ENCODE measurements around the gene NOS1AP.

The NOS1AP gene

GRCh38 chr1:162388615-162389014 lies 319.1 kb downstream of the NOS1AP start:
- TF ChIP-seq CTCF (IDR thresholded peaks at IDR 0.05; ENCODE audit: low read length) (no peak), EZH2 (IDR thresholded peaks at IDR 0.05; ENCODE audit: borderline replicate concordance, low read length) (no peak)
- Histone ChIP-seq H3F3A (ENCODE audit: insufficient read depth, low read length) (no peaks in the 10 kb centered on the region; the same call in 1 of the 2 replicates), H3K4me3 (ENCODE audit: low read depth, low read length, poor library complexity, severe bottlenecking) (no peak overlapping the region), H4K20me1 (ENCODE audit: insufficient read depth, low read length) (no peaks in the 10 kb centered on the region), H3K79me2 (ENCODE audit: insufficient read depth, low read length) (no peaks in the 10 kb centered on the region), H3K9me2 (ENCODE audit: low read depth, low read length) (no peaks in the 10 kb centered on the region), H3K9me3 (ENCODE audit: low read length) (no peaks in the 10 kb centered on the region), H2AFZ (ENCODE audit: low read length) (no peak overlapping the region), H3K4me1 (ENCODE audit: insufficient read depth, low read length, severe bottlenecking) (no peaks in the 10 kb centered on the region), H3K27ac (ENCODE audit: low read depth, low read length, poor library complexity, severe bottlenecking) (no peak overlapping the region), H3K4me2 (ENCODE audit: low read length) (no peak overlapping the region), H3K27me3 (ENCODE audit: insufficient read depth, low read length) (no peaks in the 10 kb centered on the region), H3K36me3 (ENCODE audit: insufficient read depth, low read length) (no peaks in the 10 kb centered on the region), H3K9ac (ENCODE audit: low read length) (no peak overlapping the region)

- H3F3A ChIP-seq (ENCODE audit: insufficient read depth, low read length) = no peaks in the 10 kb centered on the region; the same call in 1 of the 2 replicates
- H3K36me3 ChIP-seq (ENCODE audit: insufficient read depth, low read length) = no peaks in the 10 kb centered on the region
- no peaks in the 10 kb centered on the region for H4K20me1 ChIP-seq (ENCODE audit: insufficient read depth, low read length)
- H3K9me3 ChIP-seq (ENCODE audit: low read length) = no peaks in the 10 kb centered on the region
- no peak overlapping the region for H2AFZ ChIP-seq (ENCODE audit: low read length)
- no peaks in the 10 kb centered on the region for H3K27me3 ChIP-seq (ENCODE audit: insufficient read depth, low read length)
- no peak overlapping the region for H3K4me2 ChIP-seq (ENCODE audit: low read length)
- no peak overlapping the region for H3K27ac ChIP-seq (ENCODE audit: low read depth, low read length, poor library complexity, severe bottlenecking)
- no peak overlapping the region for H3K4me3 ChIP-seq (ENCODE audit: low read depth, low read length, poor library complexity, severe bottlenecking)
- H3K9ac ChIP-seq (ENCODE audit: low read length) = no peak overlapping the region
- TF ChIP-seq EZH2 (IDR thresholded peaks at IDR 0.05; ENCODE audit: borderline replicate concordance, low read length) (no peak), CTCF (IDR thresholded peaks at IDR 0.05; ENCODE audit: low read length) (no peak)
- H3K4me1 ChIP-seq (ENCODE audit: insufficient read depth, low read length, severe bottlenecking) = no peaks in the 10 kb centered on the region
- no peaks in the 10 kb centered on the region for H3K9me2 ChIP-seq (ENCODE audit: low read depth, low read length)
- H3K79me2 ChIP-seq (ENCODE audit: insufficient read depth, low read length) = no peaks in the 10 kb centered on the region
These were observed 319.7 kb downstream of the NOS1AP start for GRCh38 chr1:162389021-162389818.

- Histone ChIP-seq H3K4me3 (ENCODE audit: low read depth, low read length, poor library complexity, severe bottlenecking) (no peak overlapping the region), H3K36me3 (ENCODE audit: insufficient read depth, low read length) (no peaks in the 10 kb centered on the region), H3K27me3 (ENCODE audit: insufficient read depth, low read length) (no peaks in the 10 kb centered on the region), H3F3A (ENCODE audit: insufficient read depth, low read length) (no peaks in the 10 kb centered on the region; the same call in 1 of the 2 replicates), H3K9me3 (ENCODE audit: low read length) (no peaks in the 10 kb centered on the region), H2AFZ (ENCODE audit: low read length) (no peak overlapping the region), H3K9me2 (ENCODE audit: low read depth, low read length) (no peaks in the 10 kb centered on the region), H3K79me2 (ENCODE audit: insufficient read depth, low read length) (no peaks in the 10 kb centered on the region), H3K4me1 (ENCODE audit: insufficient read depth, low read length, severe bottlenecking) (no peaks in the 10 kb centered on the region), H3K9ac (ENCODE audit: low read length) (no peak overlapping the region), H3K27ac (ENCODE audit: low read depth, low read length, poor library complexity, severe bottlenecking) (no peak overlapping the region), H3K4me2 (ENCODE audit: low read length) (no peak overlapping the region), H4K20me1 (ENCODE audit: insufficient read depth, low read length) (no peaks in the 10 kb centered on the region)
- TF ChIP-seq CTCF (IDR thresholded peaks at IDR 0.05; ENCODE audit: low read length) (no peak), EZH2 (IDR thresholded peaks at IDR 0.05; ENCODE audit: borderline replicate concordance, low read length) (no peak)
These were observed 320.5 kb downstream of the NOS1AP start for GRCh38 chr1:162389971-162390370.

Measured in OCI-LY1 (cell line).